ENCODE measurements around the gene RPIA.

RPIA gene

DNA sequence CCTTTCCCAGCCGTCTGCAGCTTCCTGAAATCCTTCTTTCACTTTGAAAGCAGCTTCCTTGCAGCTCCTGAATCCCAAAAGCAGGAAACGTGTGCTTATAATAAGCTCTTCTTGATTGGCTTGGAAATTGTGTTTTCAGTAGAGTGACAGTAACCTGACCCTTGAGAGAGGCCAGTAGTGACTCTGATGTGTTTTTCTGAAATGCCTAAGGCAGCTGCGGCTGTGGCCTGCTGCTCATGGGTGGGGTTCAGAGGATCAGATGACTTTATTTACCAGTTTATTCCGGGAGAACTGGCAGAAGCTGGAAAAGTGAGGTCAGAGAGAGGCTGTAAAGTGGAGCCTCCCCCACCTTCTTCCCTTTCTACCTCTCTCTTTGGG lies 31.9 kb upstream of the RPIA start:
- TF ChIP-seq NFIC (IDR thresholded peaks at IDR 0.05), result no peak
- TF ChIP-seq, protein P1, sequence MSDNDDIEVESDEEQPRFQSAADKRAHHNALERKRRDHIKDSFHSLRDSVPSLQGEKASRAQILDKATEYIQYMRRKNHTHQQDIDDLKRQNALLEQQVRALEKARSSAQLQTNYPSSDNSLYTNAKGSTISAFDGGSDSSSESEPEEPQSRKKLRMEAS (IDR thresholded peaks at IDR 0.05), result no peak
- TF ChIP-seq, protein P2, sequence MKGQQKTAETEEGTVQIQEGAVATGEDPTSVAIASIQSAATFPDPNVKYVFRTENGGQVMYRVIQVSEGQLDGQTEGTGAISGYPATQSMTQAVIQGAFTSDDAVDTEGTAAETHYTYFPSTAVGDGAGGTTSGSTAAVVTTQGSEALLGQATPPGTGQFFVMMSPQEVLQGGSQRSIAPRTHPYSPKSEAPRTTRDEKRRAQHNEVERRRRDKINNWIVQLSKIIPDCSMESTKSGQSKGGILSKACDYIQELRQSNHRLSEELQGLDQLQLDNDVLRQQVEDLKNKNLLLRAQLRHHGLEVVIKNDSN (IDR thresholded peaks at IDR 0.05), result peak; percentile 25; the same call in 1 of the 2 replicates
- no peak for TF ChIP-seq CREB1 (IDR thresholded peaks at IDR 0.05; ENCODE audit: low read depth)
- no peak for TF ChIP-seq EGR1 (IDR thresholded peaks at IDR 0.05)
- no peak for TF ChIP-seq TAF1 (IDR thresholded peaks at IDR 0.05; ENCODE audit: low read depth)
- no peak for TF ChIP-seq CEBPB (IDR thresholded peaks at IDR 0.05)
- peak; percentile 28; the same call in 1 of the 2 replicates for TF ChIP-seq TEAD4 (IDR thresholded peaks at IDR 0.05)
- TF ChIP-seq, protein P3, sequence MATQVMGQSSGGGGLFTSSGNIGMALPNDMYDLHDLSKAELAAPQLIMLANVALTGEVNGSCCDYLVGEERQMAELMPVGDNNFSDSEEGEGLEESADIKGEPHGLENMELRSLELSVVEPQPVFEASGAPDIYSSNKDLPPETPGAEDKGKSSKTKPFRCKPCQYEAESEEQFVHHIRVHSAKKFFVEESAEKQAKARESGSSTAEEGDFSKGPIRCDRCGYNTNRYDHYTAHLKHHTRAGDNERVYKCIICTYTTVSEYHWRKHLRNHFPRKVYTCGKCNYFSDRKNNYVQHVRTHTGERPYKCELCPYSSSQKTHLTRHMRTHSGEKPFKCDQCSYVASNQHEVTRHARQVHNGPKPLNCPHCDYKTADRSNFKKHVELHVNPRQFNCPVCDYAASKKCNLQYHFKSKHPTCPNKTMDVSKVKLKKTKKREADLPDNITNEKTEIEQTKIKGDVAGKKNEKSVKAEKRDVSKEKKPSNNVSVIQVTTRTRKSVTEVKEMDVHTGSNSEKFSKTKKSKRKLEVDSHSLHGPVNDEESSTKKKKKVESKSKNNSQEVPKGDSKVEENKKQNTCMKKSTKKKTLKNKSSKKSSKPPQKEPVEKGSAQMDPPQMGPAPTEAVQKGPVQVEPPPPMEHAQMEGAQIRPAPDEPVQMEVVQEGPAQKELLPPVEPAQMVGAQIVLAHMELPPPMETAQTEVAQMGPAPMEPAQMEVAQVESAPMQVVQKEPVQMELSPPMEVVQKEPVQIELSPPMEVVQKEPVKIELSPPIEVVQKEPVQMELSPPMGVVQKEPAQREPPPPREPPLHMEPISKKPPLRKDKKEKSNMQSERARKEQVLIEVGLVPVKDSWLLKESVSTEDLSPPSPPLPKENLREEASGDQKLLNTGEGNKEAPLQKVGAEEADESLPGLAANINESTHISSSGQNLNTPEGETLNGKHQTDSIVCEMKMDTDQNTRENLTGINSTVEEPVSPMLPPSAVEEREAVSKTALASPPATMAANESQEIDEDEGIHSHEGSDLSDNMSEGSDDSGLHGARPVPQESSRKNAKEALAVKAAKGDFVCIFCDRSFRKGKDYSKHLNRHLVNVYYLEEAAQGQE (IDR thresholded peaks at IDR 0.05; ENCODE audit: low read depth), result no peak
- TF ChIP-seq YY1 (IDR thresholded peaks at IDR 0.05; ENCODE audit: low read depth), result no peak
- TF ChIP-seq TCF12 (IDR thresholded peaks at IDR 0.05; ENCODE audit: low read depth), result no peak
- no peak for TF ChIP-seq FOXM1 (IDR thresholded peaks at IDR 0.05; ENCODE audit: borderline replicate concordance, low read depth)

DNA sequence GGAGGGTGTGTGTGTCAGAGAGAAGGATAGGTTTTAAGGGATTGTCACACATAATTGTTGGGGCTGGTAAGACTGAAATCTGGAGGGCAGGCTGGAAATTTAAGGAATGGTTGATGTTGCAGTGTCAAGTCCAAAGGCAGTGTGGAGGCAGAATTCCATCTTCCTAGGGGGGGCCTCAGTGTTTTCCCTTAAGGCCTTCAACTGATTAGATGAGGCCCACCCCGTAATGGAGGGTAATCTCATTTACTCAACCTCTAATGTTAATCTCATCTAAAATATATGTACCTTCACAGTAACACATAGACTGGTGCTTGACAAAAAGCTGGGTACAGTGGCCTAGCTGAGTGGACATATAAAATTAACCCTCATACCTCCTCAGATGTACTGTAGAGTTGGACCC lies 30.9 kb upstream of the RPIA start:
- TF ChIP-seq, protein P3 (IDR thresholded peaks at IDR 0.05; ENCODE audit: low read depth), result no peak
- no peak for TF ChIP-seq EP300 (IDR thresholded peaks at IDR 0.05; ENCODE audit: borderline replicate concordance)
- no peak for TF ChIP-seq TEAD4 (IDR thresholded peaks at IDR 0.05)
- no peak for TF ChIP-seq FOXM1 (IDR thresholded peaks at IDR 0.05; ENCODE audit: borderline replicate concordance, low read depth)
- TF ChIP-seq CREB1 (IDR thresholded peaks at IDR 0.05; ENCODE audit: low read depth), result no peak
- no peak for TF ChIP-seq RAD21 (IDR thresholded peaks at IDR 0.05; ENCODE audit: low read depth)
- no peak for TF ChIP-seq TAF1 (IDR thresholded peaks at IDR 0.05; ENCODE audit: low read depth)
- no peak for TF ChIP-seq CEBPB (IDR thresholded peaks at IDR 0.05)
- no peak for TF ChIP-seq TCF12 (IDR thresholded peaks at IDR 0.05; ENCODE audit: low read depth)
- TF ChIP-seq ZBTB7A (IDR thresholded peaks at IDR 0.05; ENCODE audit: low read depth), result no peak
- TF ChIP-seq NFIC (IDR thresholded peaks at IDR 0.05), result no peak
- TF ChIP-seq, protein P2 (IDR thresholded peaks at IDR 0.05), result no peak
- TF ChIP-seq, protein P1 (IDR thresholded peaks at IDR 0.05), result no peak
- no peak for TF ChIP-seq YY1 (IDR thresholded peaks at IDR 0.05; ENCODE audit: low read depth)
- no peak for TF ChIP-seq EGR1 (IDR thresholded peaks at IDR 0.05)

DNA sequence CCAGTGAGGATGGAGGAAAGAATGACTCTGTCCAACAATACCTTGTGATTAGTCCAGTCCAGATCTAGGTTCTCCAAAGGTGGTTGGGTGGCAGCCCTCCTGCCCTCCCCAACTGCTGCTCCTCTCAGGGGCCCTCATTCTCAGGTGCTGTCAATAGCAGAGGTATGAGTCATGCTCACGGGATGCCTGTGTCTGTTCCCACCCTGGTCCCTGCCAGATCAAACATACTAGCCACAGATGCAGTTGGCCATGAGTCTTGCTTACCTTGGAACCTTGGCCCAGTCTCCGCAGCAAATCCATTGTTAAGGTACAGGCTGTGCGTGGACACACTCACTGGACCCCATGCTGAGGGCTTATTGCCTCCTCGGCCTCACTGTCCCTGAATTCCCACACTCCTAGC lies 24.9 kb upstream of the RPIA start:
- no peak for TF ChIP-seq RAD21 (IDR thresholded peaks at IDR 0.05; ENCODE audit: low read depth)
- TF ChIP-seq, protein P3 (IDR thresholded peaks at IDR 0.05; ENCODE audit: low read depth), result 0 out of 2 replicates have a peak, but pooled peaks have one; percentile 10

DNA sequence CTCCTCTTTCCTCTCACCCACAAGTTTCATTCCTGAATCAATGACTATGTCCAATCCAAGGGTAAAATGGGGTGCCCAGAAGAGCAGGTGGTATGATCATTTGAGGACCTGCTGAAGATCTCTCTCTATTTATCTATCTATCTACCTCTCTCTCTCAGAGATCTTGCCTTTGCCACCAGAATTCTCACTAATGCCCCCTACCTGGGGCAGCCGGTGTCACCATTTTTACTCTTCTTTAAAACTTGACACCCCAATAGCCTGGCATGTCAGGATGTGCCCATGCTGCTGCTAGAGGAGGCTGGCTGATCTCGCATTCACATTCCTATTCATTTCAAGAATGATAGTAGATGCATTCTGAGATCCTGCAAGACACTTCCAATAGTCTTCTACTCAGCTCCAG lies 24.3 kb upstream of the RPIA start:
- TF ChIP-seq TAF1 (IDR thresholded peaks at IDR 0.05; ENCODE audit: low read depth) (no peak), RAD21 (IDR thresholded peaks at IDR 0.05; ENCODE audit: low read depth) (no peak), CREB1 (IDR thresholded peaks at IDR 0.05; ENCODE audit: low read depth) (no peak)

DNA sequence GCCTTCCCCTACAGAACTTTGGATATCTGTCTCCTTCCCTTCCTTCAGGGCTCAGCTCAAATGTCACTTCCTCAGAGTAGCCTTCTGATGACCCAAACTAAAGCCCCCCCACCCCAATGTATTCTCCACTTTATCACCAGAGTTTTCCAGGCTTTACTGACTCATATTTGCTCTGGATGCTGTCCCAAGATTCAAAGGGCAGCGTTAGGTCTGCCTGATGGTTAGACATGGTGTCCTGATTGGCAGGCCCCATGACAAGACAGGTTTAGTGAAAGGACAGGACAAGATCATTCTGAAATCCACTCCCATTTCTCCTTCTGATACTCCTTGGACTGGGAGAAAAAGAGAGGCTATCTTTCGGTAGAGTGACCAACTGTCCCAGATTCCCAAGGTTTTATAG lies 22.6 kb upstream of the RPIA start:
- no peak for TF ChIP-seq NFIC (IDR thresholded peaks at IDR 0.05)
- TF ChIP-seq YY1 (IDR thresholded peaks at IDR 0.05; ENCODE audit: low read depth), result no peak
- TF ChIP-seq FOXM1 (IDR thresholded peaks at IDR 0.05; ENCODE audit: borderline replicate concordance, low read depth), result no peak
- TF ChIP-seq TAF1 (IDR thresholded peaks at IDR 0.05; ENCODE audit: low read depth), result no peak
- TF ChIP-seq EGR1 (IDR thresholded peaks at IDR 0.05), result no peak
- no peak for TF ChIP-seq EP300 (IDR thresholded peaks at IDR 0.05; ENCODE audit: borderline replicate concordance)
- no peak for TF ChIP-seq CEBPB (IDR thresholded peaks at IDR 0.05)
- TF ChIP-seq, protein P2 (IDR thresholded peaks at IDR 0.05), result no peak
- no peak for TF ChIP-seq TEAD4 (IDR thresholded peaks at IDR 0.05)
